ENCODE data around the gene SLC2A3.
A peak's percentile ranks its signal among the peaks of the same experiment; 100 is the strongest.
"Not testable (repeated sequence)": the region's sequence is repeated elsewhere in the genome, so short reads cannot be mapped to it uniquely, and the experiment has no call there.

SLC2A3 gene

DNA sequence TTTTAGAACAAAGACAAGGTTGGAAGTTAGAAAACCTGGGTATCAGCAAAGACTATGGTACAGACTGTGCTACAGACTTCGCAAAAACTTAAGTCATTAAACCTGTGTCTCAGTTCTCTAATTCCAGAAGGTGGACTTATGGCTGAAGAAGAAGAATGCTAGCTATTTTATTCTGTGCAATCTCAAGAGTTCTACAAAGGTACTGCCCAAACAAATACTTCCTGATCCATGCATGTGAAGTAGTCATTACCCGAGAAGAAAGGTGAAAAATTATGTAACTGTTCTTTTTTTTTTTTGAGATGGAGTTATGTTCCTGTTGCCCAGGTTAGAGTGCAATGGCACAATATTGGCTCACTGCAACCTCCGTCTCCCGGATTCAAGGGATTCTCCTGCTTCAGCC lies 45.5 kb upstream of the SLC2A3 start:
- H3K36me3 ChIP-seq (ENCODE audit: insufficient read depth, low read length): no peaks in the 10 kb centered on the region
- no peaks in the 10 kb centered on the region for H3K79me2 ChIP-seq (ENCODE audit: insufficient read depth, low read length)
- no peaks in the 10 kb centered on the region for H3K9me3 ChIP-seq (ENCODE audit: insufficient read depth, low read depth, low read length)
- no peak overlapping the region for H3K9ac ChIP-seq (ENCODE audit: low read depth, low read length, poor library complexity, severe bottlenecking)
- H3F3A ChIP-seq (ENCODE audit: low read depth): no peaks in the 10 kb centered on the region
- TF ChIP-seq EZH2phosphoT487 (IDR thresholded peaks at IDR 0.05; ENCODE audit: borderline replicate concordance): no peak
- no peak for TF ChIP-seq CTCF (conservative IDR thresholded peaks at IDR 0.05; ENCODE audit: low read length)
- H3K4me3 ChIP-seq (ENCODE audit: low read length, poor library complexity, severe bottlenecking): no peak overlapping the region
- no peaks in the 10 kb centered on the region for H3K27me3 ChIP-seq (ENCODE audit: insufficient read depth, low read length, poor library complexity, severe bottlenecking)
- no peak overlapping the region for H2AFZ ChIP-seq (ENCODE audit: low read length)
- no peak overlapping the region for H3K4me2 ChIP-seq (ENCODE audit: low read depth, low read length, poor library complexity, severe bottlenecking)
- H4K20me1 ChIP-seq (ENCODE audit: insufficient read depth, low read length, poor library complexity, severe bottlenecking): no peaks in the 10 kb centered on the region
- no peaks in the 10 kb centered on the region for H3K9me2 ChIP-seq (replicated peaks; ENCODE audit: low read depth, low read length)
- no peaks in the 10 kb centered on the region for H3K4me1 ChIP-seq (ENCODE audit: insufficient read depth, low read length, poor library complexity, severe bottlenecking)

- H3F3A ChIP-seq (ENCODE audit: low read depth); H3K4me2 ChIP-seq (ENCODE audit: low read depth, low read length, poor library complexity, severe bottlenecking); H2AFZ ChIP-seq (ENCODE audit: low read length); H3K9me2 ChIP-seq (replicated peaks; ENCODE audit: low read depth, low read length); H3K9ac ChIP-seq (ENCODE audit: low read depth, low read length, poor library complexity, severe bottlenecking); H3K36me3 ChIP-seq (ENCODE audit: insufficient read depth, low read length); H4K20me1 ChIP-seq (ENCODE audit: insufficient read depth, low read length, poor library complexity, severe bottlenecking); H3K4me3 ChIP-seq (ENCODE audit: low read length, poor library complexity, severe bottlenecking); H3K4me1 ChIP-seq (ENCODE audit: insufficient read depth, low read length, poor library complexity, severe bottlenecking); H3K27me3 ChIP-seq (ENCODE audit: insufficient read depth, low read length, poor library complexity, severe bottlenecking); H3K79me2 ChIP-seq (ENCODE audit: insufficient read depth, low read length); H3K9me3 ChIP-seq (ENCODE audit: insufficient read depth, low read depth, low read length): not testable (repeated sequence)
Observed at GRCh38 chr12:7977351-7978124, 41.6 kb upstream of the SLC2A3 start.

DNA sequence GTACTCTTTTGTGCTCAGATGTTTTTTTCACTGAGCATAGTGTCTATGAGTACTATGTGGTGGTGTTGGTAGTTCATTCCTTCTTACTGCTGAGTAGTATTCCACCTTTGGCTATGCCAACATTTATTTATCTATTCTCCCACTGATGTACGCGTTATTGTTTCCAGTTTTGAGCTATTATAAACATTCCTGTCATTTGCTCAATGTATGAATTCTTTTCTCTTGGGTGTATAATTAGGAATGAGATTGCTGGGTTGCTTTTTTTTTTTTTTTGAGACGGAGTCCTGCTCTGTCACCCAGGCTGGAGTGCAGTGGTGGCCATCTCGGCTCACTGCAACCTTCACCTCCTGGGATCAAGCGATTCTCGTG lies 37.5 kb upstream of the SLC2A3 start:
- H3K9me2 ChIP-seq (replicated peaks; ENCODE audit: low read depth, low read length): no peaks in the 10 kb centered on the region
- no peak overlapping the region for H2AFZ ChIP-seq (ENCODE audit: low read length)
- TF ChIP-seq EZH2phosphoT487 (IDR thresholded peaks at IDR 0.05; ENCODE audit: borderline replicate concordance) (no peak), CTCF (conservative IDR thresholded peaks at IDR 0.05; ENCODE audit: low read length) (no peak)
- peak overlapping the region; percentile 62 for H3K4me2 ChIP-seq (ENCODE audit: low read depth, low read length, poor library complexity, severe bottlenecking)
- no peaks in the 10 kb centered on the region for H3K36me3 ChIP-seq (ENCODE audit: insufficient read depth, low read length)
- no peak overlapping the region for H3K9ac ChIP-seq (ENCODE audit: low read depth, low read length, poor library complexity, severe bottlenecking)
- H3K4me1 ChIP-seq (ENCODE audit: insufficient read depth, low read length, poor library complexity, severe bottlenecking): peaks cover 10% of the 10 kb centered on the region
- no peaks in the 10 kb centered on the region for H3K9me3 ChIP-seq (ENCODE audit: insufficient read depth, low read depth, low read length)
- no peaks in the 10 kb centered on the region for H3K27me3 ChIP-seq (ENCODE audit: insufficient read depth, low read length, poor library complexity, severe bottlenecking)
- H3K4me3 ChIP-seq (ENCODE audit: low read length, poor library complexity, severe bottlenecking): no peak overlapping the region
- no peaks in the 10 kb centered on the region for H3F3A ChIP-seq (ENCODE audit: low read depth)
- H3K79me2 ChIP-seq (ENCODE audit: insufficient read depth, low read length): peaks cover 29% of the 10 kb centered on the region
- no peaks in the 10 kb centered on the region for H4K20me1 ChIP-seq (ENCODE audit: insufficient read depth, low read length, poor library complexity, severe bottlenecking)

Measured in Loucy (cell line).